ENCODE results near the gene EPHX1.

EPHX1 gene

GRCh38 chr1:225843426-225843795, 33.5 kb downstream of the EPHX1 start:
- TF ChIP-seq CTCF (conservative IDR thresholded peaks at IDR 0.05; ENCODE audit: low read length) = no peak
- TF ChIP-seq EZH2phosphoT487 (IDR thresholded peaks at IDR 0.05; ENCODE audit: borderline replicate concordance) = no peak
- Histone ChIP-seq H3K9ac (ENCODE audit: low read depth, low read length, poor library complexity, severe bottlenecking) (no peak overlapping the region), H3F3A (ENCODE audit: low read depth) (no peaks in the 10 kb centered on the region), H3K4me1 (ENCODE audit: insufficient read depth, low read length, poor library complexity, severe bottlenecking) (peaks cover 1% of the 10 kb centered on the region), H3K79me2 (ENCODE audit: insufficient read depth, low read length) (no peaks in the 10 kb centered on the region), H3K36me3 (ENCODE audit: insufficient read depth, low read length) (peaks cover 13% of the 10 kb centered on the region; the same call in 1 of the 2 replicates), H3K4me2 (ENCODE audit: low read depth, low read length, poor library complexity, severe bottlenecking) (no peak overlapping the region), H2AFZ (ENCODE audit: low read length) (no peak overlapping the region), H4K20me1 (ENCODE audit: insufficient read depth, low read length, poor library complexity, severe bottlenecking) (no peaks in the 10 kb centered on the region), H3K9me2 (replicated peaks; ENCODE audit: low read depth, low read length) (no peaks in the 10 kb centered on the region), H3K4me3 (ENCODE audit: low read length, poor library complexity, severe bottlenecking) (no peak overlapping the region), H3K27me3 (ENCODE audit: insufficient read depth, low read length, poor library complexity, severe bottlenecking) (no peaks in the 10 kb centered on the region), H3K9me3 (ENCODE audit: insufficient read depth, low read depth, low read length) (no peaks in the 10 kb centered on the region)

DNA sequence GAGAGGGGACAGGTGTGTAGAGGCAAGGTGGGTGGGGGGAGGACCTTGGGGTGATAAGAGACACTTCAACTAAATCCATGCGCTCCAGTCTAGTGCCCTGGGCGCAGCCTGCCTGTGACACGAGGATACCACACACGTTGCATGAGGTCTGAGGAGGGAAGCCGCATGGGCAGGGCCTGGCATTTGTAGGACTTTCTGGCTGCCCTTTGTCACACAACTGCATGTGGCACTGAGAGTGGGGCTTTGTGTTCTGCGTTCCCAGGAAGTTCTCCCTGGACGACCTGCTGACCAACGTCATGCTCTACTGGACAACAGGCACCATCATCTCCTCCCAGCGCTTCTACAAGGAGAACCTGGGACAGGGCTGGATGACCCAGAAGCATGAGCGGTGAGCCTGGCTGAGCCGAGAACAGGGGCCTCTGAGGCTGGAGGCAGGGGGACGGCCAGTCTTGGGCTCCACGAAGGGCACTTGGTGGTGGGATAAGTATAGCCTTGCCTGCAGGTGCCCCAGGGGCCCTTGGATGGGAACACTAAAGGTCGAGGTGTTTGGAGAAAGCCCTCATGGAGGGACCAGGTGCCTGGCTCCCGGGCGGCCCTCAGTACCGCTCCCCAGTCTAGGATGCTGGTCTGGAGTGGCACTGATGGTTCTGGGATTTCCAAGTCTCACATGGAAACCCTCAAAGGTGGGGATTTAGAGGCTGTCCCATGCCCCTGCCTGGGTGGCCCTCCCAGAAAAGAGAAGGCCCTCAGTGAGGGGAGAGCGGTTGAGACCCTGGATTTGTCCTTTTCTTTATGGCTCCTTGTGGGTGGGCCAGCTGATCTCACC, 34.5 kb downstream of the EPHX1 start:
- Histone ChIP-seq H3F3A (ENCODE audit: low read depth) (no peaks in the 10 kb centered on the region), H3K9me2 (replicated peaks; ENCODE audit: low read depth, low read length) (no peaks in the 10 kb centered on the region), H2AFZ (ENCODE audit: low read length) (no peak overlapping the region), H3K4me1 (ENCODE audit: insufficient read depth, low read length, poor library complexity, severe bottlenecking) (peaks cover 3% of the 10 kb centered on the region), H3K4me3 (ENCODE audit: low read length, poor library complexity, severe bottlenecking) (no peak overlapping the region), H3K27me3 (ENCODE audit: insufficient read depth, low read length, poor library complexity, severe bottlenecking) (no peaks in the 10 kb centered on the region), H4K20me1 (ENCODE audit: insufficient read depth, low read length, poor library complexity, severe bottlenecking) (no peaks in the 10 kb centered on the region), H3K4me2 (ENCODE audit: low read depth, low read length, poor library complexity, severe bottlenecking) (no peak overlapping the region), H3K36me3 (ENCODE audit: insufficient read depth, low read length) (peaks cover 13% of the 10 kb centered on the region; the same call in 1 of the 2 replicates), H3K79me2 (ENCODE audit: insufficient read depth, low read length) (no peaks in the 10 kb centered on the region), H3K9me3 (ENCODE audit: insufficient read depth, low read depth, low read length) (no peaks in the 10 kb centered on the region), H3K9ac (ENCODE audit: low read depth, low read length, poor library complexity, severe bottlenecking) (no peak overlapping the region)
- TF ChIP-seq EZH2phosphoT487 (IDR thresholded peaks at IDR 0.05; ENCODE audit: borderline replicate concordance) (no peak), CTCF (conservative IDR thresholded peaks at IDR 0.05; ENCODE audit: low read length) (no peak)

DNA sequence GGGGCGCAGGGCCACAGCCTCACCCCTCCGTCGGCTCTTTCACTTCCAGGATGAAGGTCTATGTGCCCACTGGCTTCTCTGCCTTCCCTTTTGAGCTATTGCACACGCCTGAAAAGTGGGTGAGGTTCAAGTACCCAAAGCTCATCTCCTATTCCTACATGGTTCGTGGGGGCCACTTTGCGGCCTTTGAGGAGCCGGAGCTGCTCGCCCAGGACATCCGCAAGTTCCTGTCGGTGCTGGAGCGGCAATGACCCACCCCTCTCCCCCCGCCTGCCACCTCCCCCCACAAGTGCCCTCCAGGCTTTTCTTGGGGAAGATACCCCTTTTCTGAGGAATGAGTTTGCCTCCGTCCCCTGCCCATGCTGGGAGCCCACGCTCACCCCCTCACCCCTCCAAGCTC, 35.2 kb downstream of the EPHX1 start:
- Histone ChIP-seq H3K9me3 (ENCODE audit: insufficient read depth, low read depth, low read length) (no peaks in the 10 kb centered on the region), H3K27me3 (ENCODE audit: insufficient read depth, low read length, poor library complexity, severe bottlenecking) (no peaks in the 10 kb centered on the region), H3K4me3 (ENCODE audit: low read length, poor library complexity, severe bottlenecking) (no peak overlapping the region), H3K4me2 (ENCODE audit: low read depth, low read length, poor library complexity, severe bottlenecking) (no peak overlapping the region), H4K20me1 (ENCODE audit: insufficient read depth, low read length, poor library complexity, severe bottlenecking) (no peaks in the 10 kb centered on the region), H3K79me2 (ENCODE audit: insufficient read depth, low read length) (no peaks in the 10 kb centered on the region), H3F3A (ENCODE audit: low read depth) (no peaks in the 10 kb centered on the region), H3K36me3 (ENCODE audit: insufficient read depth, low read length) (peaks cover 16% of the 10 kb centered on the region; the same call in 1 of the 2 replicates), H3K9ac (ENCODE audit: low read depth, low read length, poor library complexity, severe bottlenecking) (no peak overlapping the region), H3K4me1 (ENCODE audit: insufficient read depth, low read length, poor library complexity, severe bottlenecking) (peaks cover 3% of the 10 kb centered on the region), H3K9me2 (replicated peaks; ENCODE audit: low read depth, low read length) (no peaks in the 10 kb centered on the region), H2AFZ (ENCODE audit: low read length) (no peak overlapping the region)
- TF ChIP-seq EZH2phosphoT487 (IDR thresholded peaks at IDR 0.05; ENCODE audit: borderline replicate concordance) (no peak), CTCF (conservative IDR thresholded peaks at IDR 0.05; ENCODE audit: low read length) (no peak)
